HAP-1 (cell line): ENCODE measurements around the gene ZNF182.
"Not testable (repeated sequence)": the region's sequence is repeated elsewhere in the genome, so short reads cannot be mapped to it uniquely, and the experiment has no call there.

Source experiments
- DNase-seq, 2 experiments: peaks; one replicate each; pipeline ENCODE4 v3.0.0-alpha.2; 2016 to 2020; ENCODE audit warnings: low spot score in 2 of 2
- H3K27me3 ChIP-seq: fragments of 250-450 bp; sonication (Bioruptor Pico); 2 replicates; pipeline ENCODE4 v1.5.1; 2020; ENCODE audit warnings: low read depth, mild to moderate bottlenecking, moderate library complexity
- H3K36me3 ChIP-seq: fragments of 250-450 bp; sonication (Bioruptor Pico); replicated peaks from 2 replicates; pipeline ENCODE4 v1.5.1; 2020; ENCODE audit warnings: mild to moderate bottlenecking
- H3K4me1 ChIP-seq: fragments of 250-450 bp; sonication (Bioruptor Pico); 2 replicates; pipeline ENCODE4 v1.5.1; 2020; ENCODE audit warnings: mild to moderate bottlenecking
- H3K4me3 ChIP-seq: fragments of 250-450 bp; sonication (Bioruptor Pico); 2 replicates; pipeline ENCODE4 v1.5.1; 2020; ENCODE audit warnings: mild to moderate bottlenecking, moderate library complexity
- H3K9me3 ChIP-seq: fragments of 250-450 bp; sonication (Bioruptor Pico); 2 replicates; pipeline ENCODE4 v1.5.1; 2020; ENCODE audit warnings: mild to moderate bottlenecking, moderate library complexity
- in situ Hi-C: fragments of 300-500 bp; cut with MboI; formaldehyde crosslinking; loops from 3 replicates; pipeline ENCODE4 v1.14.3; 2020; ENCODE audit warnings: low sequenced_read_pairs, inconsistent platforms, mixed read lengths

The ZNF182 gene

GRCh38 chrX:47931970-47932369 is 71.8 kb downstream of the ZNF182 start:
- DNase-seq, in situ Hi-C loops, H3K4me1 ChIP-seq: not testable (repeated sequence)

GRCh38 chrX:47927212-47927611 is 76.6 kb downstream of the ZNF182 start:
- in situ Hi-C loops, result no loop called here
- DNase-seq, result no peak
- Histone ChIP-seq H3K9me3 (no peaks in the 10 kb centered on the region), H3K4me1 (no peaks in the 10 kb centered on the region), H3K4me3 (no peak overlapping the region), H3K36me3 (no peaks in the 10 kb centered on the region), H3K27me3 (no peaks in the 10 kb centered on the region)

More at GRCh38 chrX:47931970-47932369, 71.8 kb downstream of the ZNF182 start:
- not testable (repeated sequence) for H3K36me3 ChIP-seq, H3K27me3 ChIP-seq, H3K4me3 ChIP-seq, H3K9me3 ChIP-seq
